HepG2 (cell line): ENCODE results near the gene PHKB. TPM values are rescaled to one million over a fixed set of nuclear protein-coding genes. Genes with fewer than 3 reads are reported as not detected.

Experiments used
- HOXA7 ChIP-seq: sonication (generic); formaldehyde crosslinking; IDR thresholded peaks from 2 replicates; pipeline ENCODE4 v1.8.1; 2022; ENCODE audit warnings: mild to moderate bottlenecking, missing genetic modification reagents, moderate library complexity
- MED13 ChIP-seq: sonication (generic); formaldehyde crosslinking; IDR thresholded peaks from 2 replicates; pipeline ENCODE4 v1.5.0; 2020; ENCODE audit warnings: missing genetic modification reagents
- MTF1 ChIP-seq: sonication (generic); formaldehyde crosslinking; IDR thresholded peaks from 2 replicates; pipeline ENCODE4 v1.5.0; 2020; ENCODE audit warnings: missing genetic modification reagents
- SPEN ChIP-seq: sonication (generic); formaldehyde crosslinking; IDR thresholded peaks from 2 replicates; pipeline ENCODE4 v1.5.1; 2020; ENCODE audit warnings: low read depth, mild to moderate bottlenecking, missing genetic modification reagents
- U2AF2 ChIP-seq: fragments of 200-400 bp; formaldehyde crosslinking; IDR thresholded peaks from 2 replicates; pipeline ENCODE4 v1.6.1; 2017; ENCODE audit warnings: low read depth, mild to moderate bottlenecking, low read length
- XRCC5 ChIP-seq: fragments of 200-400 bp; formaldehyde crosslinking; optimal IDR thresholded peaks from 2 replicates; pipeline ENCODE3; 2017; ENCODE audit warnings: mild to moderate bottlenecking, low read length
- ZNF788 ChIP-seq: sonication (generic); formaldehyde crosslinking; IDR thresholded peaks from 2 replicates; pipeline ENCODE4 v1.5.0; 2020; ENCODE audit warnings: mild to moderate bottlenecking, missing genetic modification reagents, borderline replicate concordance
- polyA plus RNA-seq, 8 experiments: library from polyadenylated mRNA; depleted of rRNA in 3 of 8; stranded (reverse) in 7 of 8; unstranded in 1 of 8; fragments of >200 nt; fragmentation: Illumina TruSeq in 4 of 8; extraction: Trizol in 4 of 8; gene quantifications; 2 replicates each; pipeline versions ENCODE4 v1.2.1 to v1.2.3, GENCODE V29; 2011 to 2016; ENCODE audit warnings: low read depth in 4 of 8, missing spikeins in 1 of 8, mixed read lengths in 1 of 8; ENCODE audit not compliant: insufficient read depth in 1 of 8
- total RNA-seq, 5 experiments: library from RNA; depleted of rRNA; stranded (reverse); fragments of >200 nt; fragmentation: Illumina TruSeq; extraction: Trizol; gene quantifications; 2 replicates each; pipeline ENCODE4 v1.2.3, GENCODE V29; 2016; ENCODE audit warnings: low read depth in 1 of 5
- TF ChIP-seq, protein P1 (sequence below): sonication (generic); formaldehyde crosslinking; IDR thresholded peaks from 2 replicates; pipeline ENCODE4 v1.5.0; 2020; ENCODE audit warnings: missing genetic modification reagents
- TF ChIP-seq, protein P2 (sequence below): sonication (generic); formaldehyde crosslinking; conservative IDR thresholded peaks from 2 replicates; pipeline ENCODE4 v1.8.0; 2022; ENCODE audit warnings: missing genetic modification reagents
- TF ChIP-seq, protein P3 (sequence below): sonication (generic); formaldehyde crosslinking; IDR thresholded peaks from 2 replicates; pipeline ENCODE4 v1.5.1; 2020; ENCODE audit warnings: missing genetic modification reagents, mild to moderate bottlenecking, borderline replicate concordance
- TF ChIP-seq, protein P4 (sequence below): sonication (generic); formaldehyde crosslinking; IDR thresholded peaks from 2 replicates; pipeline ENCODE4 v1.5.1; 2020; ENCODE audit warnings: mild to moderate bottlenecking, missing genetic modification reagents, borderline replicate concordance
- TF ChIP-seq, protein P5 (sequence below): sonication (generic); formaldehyde crosslinking; IDR thresholded peaks from 2 replicates; pipeline ENCODE4 v1.4.0; 2020; ENCODE audit warnings: missing genetic modification reagents

The PHKB gene
- total and polyA plus RNA-seq, 2 of the 13 experiments (the other 11 are each of a cell fraction or from before 2014, with no cell fraction given), result 66.0 to 80.8 TPM

DNA sequence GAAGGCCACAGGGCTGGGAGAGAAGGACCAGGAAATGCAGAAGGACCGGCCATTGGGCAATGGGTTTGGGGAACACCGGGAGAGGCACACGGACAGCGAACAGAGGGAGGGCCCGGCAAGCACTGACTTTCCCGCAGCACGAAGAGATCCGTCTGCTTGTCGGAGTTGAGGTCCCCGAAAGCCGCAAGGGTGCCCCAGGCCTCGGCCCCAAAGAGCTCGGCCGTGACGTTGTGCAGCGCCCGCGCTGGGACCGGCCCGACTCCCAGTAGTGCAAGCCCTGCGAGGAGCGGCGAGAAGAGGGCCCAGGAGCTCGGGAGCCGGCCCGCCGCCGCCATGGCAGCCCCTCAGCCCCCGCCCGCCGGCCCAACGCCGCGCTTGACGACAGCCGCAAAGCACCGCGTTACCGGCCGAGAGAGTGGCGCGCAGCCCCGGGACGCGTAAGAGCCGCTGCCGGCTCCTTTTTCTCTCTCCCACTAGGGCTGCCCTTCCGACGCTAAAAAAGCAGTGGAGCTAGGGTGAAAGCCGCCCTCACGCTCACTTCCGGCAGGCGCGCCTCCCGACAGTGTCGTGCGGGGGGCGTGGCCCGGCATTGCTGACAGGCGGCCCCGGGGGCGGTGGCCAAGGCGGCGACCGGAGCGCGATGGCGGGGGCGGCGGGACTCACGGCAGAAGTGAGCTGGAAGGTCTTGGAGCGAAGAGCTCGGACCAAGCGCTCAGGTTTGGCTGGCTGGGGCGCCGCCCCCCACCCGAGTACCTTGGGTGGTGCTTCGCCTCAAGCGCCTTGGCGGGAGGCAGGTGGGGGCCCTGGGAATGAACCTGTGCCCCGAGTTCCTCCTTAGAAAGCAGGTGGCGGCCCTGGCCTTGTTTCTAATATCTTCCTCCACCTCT, at the start of gene PHKB, which contains the start of gene ITFG1 (continued):
- TF ChIP-seq MED13, result no peak
- TF ChIP-seq, protein P1, sequence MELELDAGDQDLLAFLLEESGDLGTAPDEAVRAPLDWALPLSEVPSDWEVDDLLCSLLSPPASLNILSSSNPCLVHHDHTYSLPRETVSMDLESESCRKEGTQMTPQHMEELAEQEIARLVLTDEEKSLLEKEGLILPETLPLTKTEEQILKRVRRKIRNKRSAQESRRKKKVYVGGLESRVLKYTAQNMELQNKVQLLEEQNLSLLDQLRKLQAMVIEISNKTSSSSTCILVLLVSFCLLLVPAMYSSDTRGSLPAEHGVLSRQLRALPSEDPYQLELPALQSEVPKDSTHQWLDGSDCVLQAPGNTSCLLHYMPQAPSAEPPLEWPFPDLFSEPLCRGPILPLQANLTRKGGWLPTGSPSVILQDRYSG, result peak; percentile 92
- TF ChIP-seq, protein P2, sequence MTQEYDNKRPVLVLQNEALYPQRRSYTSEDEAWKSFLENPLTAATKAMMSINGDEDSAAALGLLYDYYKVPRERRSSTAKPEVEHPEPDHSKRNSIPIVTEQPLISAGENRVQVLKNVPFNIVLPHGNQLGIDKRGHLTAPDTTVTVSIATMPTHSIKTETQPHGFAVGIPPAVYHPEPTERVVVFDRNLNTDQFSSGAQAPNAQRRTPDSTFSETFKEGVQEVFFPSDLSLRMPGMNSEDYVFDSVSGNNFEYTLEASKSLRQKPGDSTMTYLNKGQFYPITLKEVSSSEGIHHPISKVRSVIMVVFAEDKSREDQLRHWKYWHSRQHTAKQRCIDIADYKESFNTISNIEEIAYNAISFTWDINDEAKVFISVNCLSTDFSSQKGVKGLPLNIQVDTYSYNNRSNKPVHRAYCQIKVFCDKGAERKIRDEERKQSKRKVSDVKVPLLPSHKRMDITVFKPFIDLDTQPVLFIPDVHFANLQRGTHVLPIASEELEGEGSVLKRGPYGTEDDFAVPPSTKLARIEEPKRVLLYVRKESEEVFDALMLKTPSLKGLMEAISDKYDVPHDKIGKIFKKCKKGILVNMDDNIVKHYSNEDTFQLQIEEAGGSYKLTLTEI, result no peak
- TF ChIP-seq XRCC5, result peak; percentile 45
- TF ChIP-seq HOXA7 (CRISPR knock-in tag), result no peak
- 0 out of 2 replicates have a peak, but pooled peaks have one; percentile 73 for TF ChIP-seq SPEN (CRISPR knock-in tag)
- TF ChIP-seq U2AF2, result no peak
- TF ChIP-seq MTF1 (CRISPR knock-in tag), result no peak; the same call in 1 of the 2 replicates
- peak; percentile 92; the same call in 1 of the 2 replicates for TF ChIP-seq ZNF788 (CRISPR knock-in tag)
- TF ChIP-seq, protein P3, sequence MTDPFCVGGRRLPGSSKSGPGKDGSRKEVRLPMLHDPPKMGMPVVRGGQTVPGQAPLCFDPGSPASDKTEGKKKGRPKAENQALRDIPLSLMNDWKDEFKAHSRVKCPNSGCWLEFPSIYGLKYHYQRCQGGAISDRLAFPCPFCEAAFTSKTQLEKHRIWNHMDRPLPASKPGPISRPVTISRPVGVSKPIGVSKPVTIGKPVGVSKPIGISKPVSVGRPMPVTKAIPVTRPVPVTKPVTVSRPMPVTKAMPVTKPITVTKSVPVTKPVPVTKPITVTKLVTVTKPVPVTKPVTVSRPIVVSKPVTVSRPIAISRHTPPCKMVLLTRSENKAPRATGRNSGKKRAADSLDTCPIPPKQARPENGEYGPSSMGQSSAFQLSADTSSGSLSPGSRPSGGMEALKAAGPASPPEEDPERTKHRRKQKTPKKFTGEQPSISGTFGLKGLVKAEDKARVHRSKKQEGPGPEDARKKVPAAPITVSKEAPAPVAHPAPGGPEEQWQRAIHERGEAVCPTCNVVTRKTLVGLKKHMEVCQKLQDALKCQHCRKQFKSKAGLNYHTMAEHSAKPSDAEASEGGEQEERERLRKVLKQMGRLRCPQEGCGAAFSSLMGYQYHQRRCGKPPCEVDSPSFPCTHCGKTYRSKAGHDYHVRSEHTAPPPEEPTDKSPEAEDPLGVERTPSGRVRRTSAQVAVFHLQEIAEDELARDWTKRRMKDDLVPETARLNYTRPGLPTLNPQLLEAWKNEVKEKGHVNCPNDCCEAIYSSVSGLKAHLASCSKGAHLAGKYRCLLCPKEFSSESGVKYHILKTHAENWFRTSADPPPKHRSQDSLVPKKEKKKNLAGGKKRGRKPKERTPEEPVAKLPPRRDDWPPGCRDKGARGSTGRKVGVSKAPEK (CRISPR knock-in tag), result no peak
- TF ChIP-seq, protein P4, sequence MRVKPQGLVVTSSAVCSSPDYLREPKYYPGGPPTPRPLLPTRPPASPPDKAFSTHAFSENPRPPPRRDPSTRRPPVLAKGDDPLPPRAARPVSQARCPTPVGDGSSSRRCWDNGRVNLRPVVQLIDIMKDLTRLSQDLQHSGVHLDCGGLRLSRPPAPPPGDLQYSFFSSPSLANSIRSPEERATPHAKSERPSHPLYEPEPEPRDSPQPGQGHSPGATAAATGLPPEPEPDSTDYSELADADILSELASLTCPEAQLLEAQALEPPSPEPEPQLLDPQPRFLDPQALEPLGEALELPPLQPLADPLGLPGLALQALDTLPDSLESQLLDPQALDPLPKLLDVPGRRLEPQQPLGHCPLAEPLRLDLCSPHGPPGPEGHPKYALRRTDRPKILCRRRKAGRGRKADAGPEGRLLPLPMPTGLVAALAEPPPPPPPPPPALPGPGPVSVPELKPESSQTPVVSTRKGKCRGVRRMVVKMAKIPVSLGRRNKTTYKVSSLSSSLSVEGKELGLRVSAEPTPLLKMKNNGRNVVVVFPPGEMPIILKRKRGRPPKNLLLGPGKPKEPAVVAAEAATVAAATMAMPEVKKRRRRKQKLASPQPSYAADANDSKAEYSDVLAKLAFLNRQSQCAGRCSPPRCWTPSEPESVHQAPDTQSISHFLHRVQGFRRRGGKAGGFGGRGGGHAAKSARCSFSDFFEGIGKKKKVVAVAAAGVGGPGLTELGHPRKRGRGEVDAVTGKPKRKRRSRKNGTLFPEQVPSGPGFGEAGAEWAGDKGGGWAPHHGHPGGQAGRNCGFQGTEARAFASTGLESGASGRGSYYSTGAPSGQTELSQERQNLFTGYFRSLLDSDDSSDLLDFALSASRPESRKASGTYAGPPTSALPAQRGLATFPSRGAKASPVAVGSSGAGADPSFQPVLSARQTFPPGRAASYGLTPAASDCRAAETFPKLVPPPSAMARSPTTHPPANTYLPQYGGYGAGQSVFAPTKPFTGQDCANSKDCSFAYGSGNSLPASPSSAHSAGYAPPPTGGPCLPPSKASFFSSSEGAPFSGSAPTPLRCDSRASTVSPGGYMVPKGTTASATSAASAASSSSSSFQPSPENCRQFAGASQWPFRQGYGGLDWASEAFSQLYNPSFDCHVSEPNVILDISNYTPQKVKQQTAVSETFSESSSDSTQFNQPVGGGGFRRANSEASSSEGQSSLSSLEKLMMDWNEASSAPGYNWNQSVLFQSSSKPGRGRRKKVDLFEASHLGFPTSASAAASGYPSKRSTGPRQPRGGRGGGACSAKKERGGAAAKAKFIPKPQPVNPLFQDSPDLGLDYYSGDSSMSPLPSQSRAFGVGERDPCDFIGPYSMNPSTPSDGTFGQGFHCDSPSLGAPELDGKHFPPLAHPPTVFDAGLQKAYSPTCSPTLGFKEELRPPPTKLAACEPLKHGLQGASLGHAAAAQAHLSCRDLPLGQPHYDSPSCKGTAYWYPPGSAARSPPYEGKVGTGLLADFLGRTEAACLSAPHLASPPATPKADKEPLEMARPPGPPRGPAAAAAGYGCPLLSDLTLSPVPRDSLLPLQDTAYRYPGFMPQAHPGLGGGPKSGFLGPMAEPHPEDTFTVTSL (CRISPR knock-in tag), result no peak
- TF ChIP-seq, protein P5, sequence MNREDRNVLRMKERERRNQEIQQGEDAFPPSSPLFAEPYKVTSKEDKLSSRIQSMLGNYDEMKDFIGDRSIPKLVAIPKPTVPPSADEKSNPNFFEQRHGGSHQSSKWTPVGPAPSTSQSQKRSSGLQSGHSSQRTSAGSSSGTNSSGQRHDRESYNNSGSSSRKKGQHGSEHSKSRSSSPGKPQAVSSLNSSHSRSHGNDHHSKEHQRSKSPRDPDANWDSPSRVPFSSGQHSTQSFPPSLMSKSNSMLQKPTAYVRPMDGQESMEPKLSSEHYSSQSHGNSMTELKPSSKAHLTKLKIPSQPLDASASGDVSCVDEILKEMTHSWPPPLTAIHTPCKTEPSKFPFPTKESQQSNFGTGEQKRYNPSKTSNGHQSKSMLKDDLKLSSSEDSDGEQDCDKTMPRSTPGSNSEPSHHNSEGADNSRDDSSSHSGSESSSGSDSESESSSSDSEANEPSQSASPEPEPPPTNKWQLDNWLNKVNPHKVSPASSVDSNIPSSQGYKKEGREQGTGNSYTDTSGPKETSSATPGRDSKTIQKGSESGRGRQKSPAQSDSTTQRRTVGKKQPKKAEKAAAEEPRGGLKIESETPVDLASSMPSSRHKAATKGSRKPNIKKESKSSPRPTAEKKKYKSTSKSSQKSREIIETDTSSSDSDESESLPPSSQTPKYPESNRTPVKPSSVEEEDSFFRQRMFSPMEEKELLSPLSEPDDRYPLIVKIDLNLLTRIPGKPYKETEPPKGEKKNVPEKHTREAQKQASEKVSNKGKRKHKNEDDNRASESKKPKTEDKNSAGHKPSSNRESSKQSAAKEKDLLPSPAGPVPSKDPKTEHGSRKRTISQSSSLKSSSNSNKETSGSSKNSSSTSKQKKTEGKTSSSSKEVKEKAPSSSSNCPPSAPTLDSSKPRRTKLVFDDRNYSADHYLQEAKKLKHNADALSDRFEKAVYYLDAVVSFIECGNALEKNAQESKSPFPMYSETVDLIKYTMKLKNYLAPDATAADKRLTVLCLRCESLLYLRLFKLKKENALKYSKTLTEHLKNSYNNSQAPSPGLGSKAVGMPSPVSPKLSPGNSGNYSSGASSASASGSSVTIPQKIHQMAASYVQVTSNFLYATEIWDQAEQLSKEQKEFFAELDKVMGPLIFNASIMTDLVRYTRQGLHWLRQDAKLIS (CRISPR knock-in tag), result no peak
